Heart right ventricle (tissue), 16 donors: Measurements from ENCODE around the gene OR13J1. TPM values are rescaled to one million over a fixed set of nuclear protein-coding genes. Genes with fewer than 3 reads are reported as not detected.

ENCODE experiments used
- ATAC-seq, 8 donors: fragments of 200-7000 bp; cut with Tn5 transposase; one replicate each; pipeline ENCODE4 v1.9.1; 2020; ENCODE audit warnings: mild to moderate bottlenecking in 8 of 8, moderate library complexity in 8 of 8, moderate number of reproducible peaks in 1 of 8
- DNase-seq, 2 donors: peaks; one replicate each; pipeline ENCODE4 v3.0.0-alpha.2; 2020
- H3K27ac ChIP-seq, 10 donors: fragments of 200-600 bp; sonication (generic) in 2 of 10; one replicate each; pipeline versions ENCODE4 v1.5.0 to v1.8.0; 2020 to 2022; ENCODE audit warnings: mild to moderate bottlenecking in 3 of 10
- H3K27me3 ChIP-seq, 7 donors: fragments of 200-600 bp; one replicate each; pipeline ENCODE4 v1.8.0; 2021 to 2022; ENCODE audit warnings: mild to moderate bottlenecking in 2 of 7
- H3K36me3 ChIP-seq, 9 donors: fragments of 200-600 bp; sonication (generic) in 1 of 9; one replicate each; pipeline versions ENCODE4 v1.5.0 to v1.8.0; 2020 to 2022; ENCODE audit warnings: mild to moderate bottlenecking in 2 of 9
- H3K4me1 ChIP-seq, 9 donors: fragments of 200-600 bp; sonication (generic) in 1 of 9; one replicate each; pipeline versions ENCODE4 v1.5.0 to v1.8.0; 2020 to 2022; ENCODE audit warnings: mild to moderate bottlenecking in 4 of 9
- H3K4me3 ChIP-seq, 10 donors: fragments of 200-600 bp; sonication (generic) in 2 of 10; one replicate each; pipeline versions ENCODE4 v1.5.0 to v1.8.0; 2020 to 2022; ENCODE audit warnings: mild to moderate bottlenecking in 7 of 10, moderate library complexity in 2 of 10
- H3K9me3 ChIP-seq, 11 donors: fragments of 200-600 bp in 10 of 11; sonication (generic) in 2 of 11; one replicate each; pipeline versions ENCODE4 v1.5.0 to v1.8.0; 2013 to 2022; ENCODE audit warnings: mild to moderate bottlenecking in 2 of 11, control low read depth in 1 of 11, moderate library complexity in 1 of 11
- CTCF ChIP-seq, 9 donors: fragments of 200-600 bp; sonication (generic) in 2 of 9; IDR thresholded peaks; one replicate each; pipeline versions ENCODE4 v1.5.0 to v1.8.0; 2021 to 2022; ENCODE audit warnings: antibody characterized with exemption in 9 of 9, mild to moderate bottlenecking in 5 of 9, moderate library complexity in 1 of 9
- WGBS, 2 donors: extraction: QIAGEN DNeasy Blood & Tissue Kit; methylation state at CpG; one replicate each; pipeline ENCODE4 v1.1.7; 2013; ENCODE audit warnings: inconsistent platforms in 1 of 2; 5-methylcytosine and 5-hydroxymethylcytosine counted together
- intact Hi-C, 10 donors: fragments of 100-400 bp; cut with DNase I; formaldehyde crosslinking; loops; one replicate each; pipeline versions ENCODE4 v1.11.1 to v1.14.2; 2022
- polyA plus RNA-seq, 2 donors: library from polyadenylated mRNA; stranded (reverse); fragments of 200-250 nt; gene quantifications; one replicate each; pipeline ENCODE4 v1.2.3, GENCODE V29; 2013
- total RNA-seq, 10 donors: library from RNA; stranded (reverse); fragmentation: NEBNext Ultra II Directional in 3 of 10; extraction: Animal tissue kit (Norgen Biotek cat#: 25700) in 3 of 10; gene quantifications; one replicate each; pipeline versions ENCODE4 v1.2.1 to v1.2.4, GENCODE V29; 2021 to 2023
- donor health status: Arrhythmogenic right ventricular cardiomyopathy.
- donor health status: ischemic (EF 13 %, LVEDD 7.1; RV severe dilation, severe dysfunction).
- donor health status: healthy with polysubstance abuse.
- donor health status: DM: no; HTN: yes; CAD: no.
- donor health status: DM: no; HTN: no; CAD: no.
- donor health status: ischemic (EF 25% LVEDD 6.9; RV normal size, moderate dysfunction).
- donor health status: ischemic (EF 25% LVEDD 5.7; RV mildly dilated, moderate dysfunction).
- donor health status: healthy.
- donor health status: DM: yes; HTN: yes; CAD: no.
- donor health status: Ischemic cardiomyopathy.
- donor health status: ischemic (EF 35%, LVEDD 5.7; RV mildly dilated, moderate dysfunction).
- donor health status: nonischemic (EF 11% LVEDD 7.7; RV severe dilation, severe dysfunction).
- donor health status: DM: yes; HTN: yes; CAD: no.
- donor health status: PGD.
- donor health status: ischemic (EF 29% LVEDD 5.4; RV normal size, mild dysfunction).
- donor health status: nonischemic (EF 23%, LVEDD 6.1; RV moderate dilation, normal function).

The OR13J1 gene
- total and polyA plus RNA-seq, 12 donors, result not detected

- intact Hi-C loops, result loop anchor here in 8 of 10 donors (2.0 to 5.0 kb wide), 6 partner anchors 37 to 172 kb away; partner anchors contain the start of genes NPR2 (in 3 of the 8), CCDC107 (in 1 of the 8), CREB3 (in 1 of the 8) and OR13J1 (in 1 of the 8)
- 37 to 52% methylated on average over 2 of the region's 2 CpGs for WGBS, 2 donors
- TF ChIP-seq CTCF (IDR thresholded peaks at IDR 0.05), result no peak
- H3K27me3 ChIP-seq, result no peaks in the 10 kb centered on the region
- ATAC-seq (no peak), DNase-seq (no peak)
- no peaks in the 10 kb centered on the region for H3K9me3 ChIP-seq
- no peaks in the 10 kb centered on the region for H3K36me3 ChIP-seq
- peak overlapping the region; percentile 91 to 98 (median 96) for H3K27ac ChIP-seq
- H3K4me1 ChIP-seq, result peaks cover 4 to 58% (median 44%) of the 10 kb centered on the region in 9 donors
- H3K4me3 ChIP-seq, result peak overlapping the region; percentile 70 to 87 (median 82)
Observed at GRCh38 chr9:35829764-35830096, 40.5 kb downstream of the OR13J1 start.

GRCh38 chr9:35829084-35829763, 41.0 kb downstream of the OR13J1 start, which contains the start of gene TMEM8B:
TSS of gene TMEM8B (plus strand) at chr9:35829228. CDS start at chr9:35829448, 220 bp downstream.
- peak within 1 kb of the TSS; percentile 91 to 98 (median 96) for H3K27ac ChIP-seq
- peak within 1 kb of the TSS; percentile 70 to 87 (median 82) for H3K4me3 ChIP-seq
- H3K4me1 ChIP-seq, result peaks cover 4 to 53% (median 39%) of the 10 kb centered on the region in 9 donors
- H3K9me3 ChIP-seq, result no peaks in the 10 kb centered on the region
- WGBS, 2 donors, result 1 to 2% methylated on average over 38 to 53 of the region's 53 CpGs
- ATAC-seq, result peak; percentile 91 to 94 (median 92)
- intact Hi-C loops, result loop anchor here in 7 of 10 donors (2.0 to 5.0 kb wide), 5 partner anchors 37 to 172 kb away; partner anchors contain the start of genes NPR2 (in 3 of the 7), CCDC107 (in 1 of the 7), CREB3 (in 1 of the 7) and RMRP (in 1 of the 7)
- H3K27me3 ChIP-seq, result no peaks in the 10 kb centered on the region
- H3K36me3 ChIP-seq, result no peaks in the 10 kb centered on the region
- TF ChIP-seq CTCF (IDR thresholded peaks at IDR 0.05), result no peak
- peak; percentile 96 to 98 for DNase-seq

GRCh38 chr9:35828716-35829083, 41.5 kb downstream of the OR13J1 start, which contains the start of gene FAM221B:
TSS of gene FAM221B (minus strand) at chr9:35828732. CDS start at chr9:35826161, 2,571 bp downstream.
- Histone ChIP-seq H3K4me1 (peaks cover 4 to 48% (median 35%) of the 10 kb centered on the region in 9 donors), H3K27me3 (no peaks in the 10 kb centered on the region), H3K36me3 (no peaks in the 10 kb centered on the region), H3K27ac (peak within 1 kb of the TSS; percentile 91 to 98 (median 96)), H3K4me3 (peak within 1 kb of the TSS; percentile 70 to 87 (median 82)), H3K9me3 (no peaks in the 10 kb centered on the region)
- ATAC-seq, result peak in 5 of 8 donors; percentile 1 to 7 (median 5)
- no peak for TF ChIP-seq CTCF (IDR thresholded peaks at IDR 0.05)
- DNase-seq, result peak in 1 of 2 donors; percentile 29
- intact Hi-C loops, result loop anchor here in 7 of 10 donors (2.0 to 5.0 kb wide), 5 partner anchors 36 to 171 kb away; partner anchors contain the start of genes NPR2 (in 3 of the 7), CCDC107 (in 1 of the 7), CREB3 (in 1 of the 7) and RMRP (in 1 of the 7)
- 2% methylated on average over 21 of the region's 21 CpGs for WGBS, 2 donors

- intact Hi-C loops, result loop anchor here in 6 of 10 donors (2.0 to 5.0 kb wide), 6 partner anchors 35 to 170 kb away; partner anchors contain the start of genes NPR2 (in 4 of the 6), CCDC107 (in 1 of the 6), CREB3 (in 1 of the 6) and RMRP (in 1 of the 6)
- no peak for ATAC-seq
Observed at GRCh38 chr9:35827486-35827885, 42.7 kb downstream of the OR13J1 start.

More at GRCh38 chr9:35827486-35827885, 42.7 kb downstream of the OR13J1 start:
- 87 to 94% methylated on average over 3 of the region's 3 CpGs for WGBS, 2 donors
- Histone ChIP-seq H3K4me1 (peaks cover 0 to 36% (median 23%) of the 10 kb centered on the region in 9 donors), H3K9me3 (no peaks in the 10 kb centered on the region), H3K4me3 (no peak overlapping the region), H3K27me3 (no peaks in the 10 kb centered on the region), H3K27ac (no peak overlapping the region), H3K36me3 (no peaks in the 10 kb centered on the region)
- no peak for DNase-seq
- TF ChIP-seq CTCF (IDR thresholded peaks at IDR 0.05), result no peak
